ENCODE measurements around the gene UBR4.
A peak's percentile ranks its signal among the peaks of the same experiment; 100 is the strongest.

UBR4 gene

DNA sequence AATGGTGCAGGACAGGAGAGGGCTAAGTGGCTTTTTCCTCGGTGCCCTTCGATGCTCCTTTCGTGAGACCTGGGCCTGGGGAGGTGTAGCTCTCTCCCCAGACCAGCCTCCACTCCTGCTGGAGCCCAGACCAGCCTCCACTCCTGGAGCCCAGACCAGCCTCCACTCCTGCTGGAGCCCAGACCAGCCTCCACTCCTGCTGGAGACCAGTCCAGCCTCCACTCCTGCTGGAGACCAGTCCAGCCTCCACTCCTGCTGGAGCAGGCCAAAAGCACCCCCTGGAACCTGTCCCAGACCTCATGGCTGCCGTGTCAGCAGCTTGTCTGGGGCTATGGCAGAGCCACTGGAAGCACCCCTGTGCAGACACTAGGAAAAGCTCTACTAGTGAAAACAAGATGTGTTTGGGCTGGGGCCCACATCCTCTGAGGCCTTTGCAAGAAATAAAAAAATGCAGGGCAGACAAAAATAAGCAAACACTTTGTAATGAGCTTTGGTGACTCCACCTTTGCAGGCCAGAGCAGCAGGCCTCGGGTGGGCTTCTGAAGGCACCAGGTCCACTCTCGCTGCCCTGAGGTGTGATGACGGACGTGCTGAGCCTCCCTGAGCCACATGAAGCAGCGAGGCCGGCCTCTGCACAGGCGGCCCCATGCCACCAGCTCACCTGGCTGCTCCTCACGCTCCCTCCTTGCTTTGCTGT is 137.6 kb downstream of the UBR4 start:
- no peak for DNase-seq (ENCODE audit: low read depth)

DNA sequence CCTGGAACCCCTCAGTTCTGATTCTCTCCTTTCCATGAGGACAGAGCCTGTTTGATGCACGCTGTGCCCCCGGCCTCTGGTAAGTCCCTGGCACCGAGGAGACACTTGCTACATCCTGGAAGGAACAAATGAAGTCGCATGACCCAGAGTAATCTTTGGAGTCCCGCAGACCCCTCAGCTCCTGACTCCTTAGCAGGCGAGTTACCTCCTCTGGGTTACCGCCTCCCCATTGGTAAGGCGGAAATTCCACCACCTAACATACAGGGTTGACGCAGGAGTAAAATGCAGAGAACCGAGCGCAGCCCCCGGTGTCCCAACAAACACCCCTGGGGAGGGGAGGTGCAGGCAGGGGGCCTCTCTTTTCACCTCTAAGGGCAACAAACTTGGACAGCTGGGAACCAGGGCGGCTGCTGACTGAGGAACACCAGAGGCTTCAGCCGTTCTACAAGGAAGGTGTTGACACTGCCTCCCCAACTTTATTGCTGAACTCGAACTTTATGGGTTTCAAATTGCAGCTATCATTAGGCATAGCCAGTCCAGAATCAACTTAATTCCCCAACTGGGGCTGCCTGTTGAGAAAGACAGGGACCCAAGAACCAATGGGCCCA is 138.3 kb downstream of the UBR4 start:
- DNase-seq (ENCODE audit: low read depth), result no peak

DNA sequence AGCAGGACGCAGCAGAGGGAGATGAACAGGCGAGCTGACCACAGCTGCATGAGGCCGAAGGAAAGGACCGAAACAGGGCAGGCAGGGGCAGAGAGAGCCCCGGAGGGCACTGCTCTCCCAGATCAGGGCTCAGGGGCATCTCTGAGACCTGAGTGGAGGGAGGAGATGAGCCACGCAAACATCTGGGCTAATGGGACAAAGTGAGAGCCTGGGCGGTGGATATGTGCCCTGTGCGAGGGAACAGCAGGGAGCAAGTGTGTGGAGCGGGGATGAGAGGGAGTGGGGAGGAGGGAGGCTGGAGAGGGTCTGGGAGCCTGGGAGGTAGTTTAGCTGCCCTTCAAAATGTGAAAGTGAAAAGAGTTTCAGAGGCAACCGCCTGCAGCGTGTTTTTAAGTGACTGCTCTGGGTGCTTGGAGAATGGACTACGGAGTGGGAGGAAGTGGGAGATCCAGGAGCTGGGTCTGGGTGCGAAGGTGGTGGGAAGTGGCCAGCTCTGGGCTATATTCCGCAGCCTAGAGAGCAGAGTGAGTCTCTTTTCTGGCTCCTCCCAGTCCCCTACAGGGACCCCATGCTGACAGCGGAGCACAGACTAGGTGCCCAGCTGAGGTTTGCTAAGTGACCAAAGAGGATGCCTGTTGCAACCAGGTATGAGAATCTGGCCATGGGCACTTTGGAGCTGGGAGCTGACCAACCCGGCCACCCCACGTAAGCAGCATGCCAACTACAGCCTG is 139.0 kb downstream of the UBR4 start:
- no peak for DNase-seq (ENCODE audit: low read depth)

DNA sequence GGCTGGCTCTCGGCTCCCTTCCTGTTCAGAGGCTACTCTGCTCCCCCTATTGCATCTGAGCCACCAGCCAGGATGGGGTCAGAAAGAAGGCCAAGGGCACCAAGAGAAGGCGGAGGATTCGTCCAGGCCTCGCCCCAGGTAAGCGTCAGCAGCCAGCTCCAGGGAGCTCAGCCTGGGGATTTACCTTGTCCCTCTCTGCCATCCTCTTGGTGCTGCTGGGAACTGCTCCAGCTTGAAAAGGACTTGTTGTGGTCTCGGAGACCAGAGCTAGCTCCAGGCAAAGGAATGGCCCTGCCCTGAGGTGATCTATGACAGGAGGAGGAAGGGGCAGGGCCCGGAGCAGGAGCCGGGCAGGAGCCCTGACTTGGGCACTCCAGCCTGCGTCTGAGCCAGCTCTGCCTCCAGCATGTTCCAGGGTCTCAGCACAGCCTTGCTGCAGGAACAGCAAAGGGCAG is 139.8 kb downstream of the UBR4 start:
- DNase-seq (ENCODE audit: low read depth), result no peak

DNA sequence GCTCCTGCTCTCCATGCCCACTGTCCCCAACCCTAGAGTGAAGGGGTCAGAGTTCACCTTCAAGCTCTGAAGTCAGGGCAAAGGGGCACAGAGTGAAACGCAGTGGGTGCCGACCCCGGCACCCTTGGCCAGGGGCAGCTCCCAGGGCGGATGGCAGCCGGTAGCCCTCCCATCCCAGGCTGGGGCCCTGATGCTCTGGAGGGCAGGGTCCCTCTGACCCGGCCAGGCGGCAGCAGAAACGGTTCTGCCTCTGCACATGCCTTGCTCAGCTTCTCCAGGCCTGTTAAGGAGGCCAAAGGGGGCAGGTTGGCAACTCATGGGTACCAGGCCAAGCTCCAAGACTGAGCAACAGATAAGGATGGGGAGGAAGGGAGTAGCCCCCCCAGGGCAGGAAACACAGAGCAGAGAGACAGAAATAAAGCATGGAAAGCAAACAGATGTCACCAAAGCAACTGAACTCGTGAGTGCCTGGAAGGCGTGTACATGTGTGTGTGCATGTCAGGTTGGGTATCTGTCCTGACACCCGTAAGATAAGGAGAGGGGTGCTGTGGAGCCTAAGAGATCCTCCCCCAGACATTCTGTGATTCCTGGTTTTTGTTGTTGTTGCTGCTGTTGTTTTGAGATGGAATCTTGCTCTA is 141.3 kb downstream of the UBR4 start:
- DNase-seq (ENCODE audit: low read depth), result no peak

DNA sequence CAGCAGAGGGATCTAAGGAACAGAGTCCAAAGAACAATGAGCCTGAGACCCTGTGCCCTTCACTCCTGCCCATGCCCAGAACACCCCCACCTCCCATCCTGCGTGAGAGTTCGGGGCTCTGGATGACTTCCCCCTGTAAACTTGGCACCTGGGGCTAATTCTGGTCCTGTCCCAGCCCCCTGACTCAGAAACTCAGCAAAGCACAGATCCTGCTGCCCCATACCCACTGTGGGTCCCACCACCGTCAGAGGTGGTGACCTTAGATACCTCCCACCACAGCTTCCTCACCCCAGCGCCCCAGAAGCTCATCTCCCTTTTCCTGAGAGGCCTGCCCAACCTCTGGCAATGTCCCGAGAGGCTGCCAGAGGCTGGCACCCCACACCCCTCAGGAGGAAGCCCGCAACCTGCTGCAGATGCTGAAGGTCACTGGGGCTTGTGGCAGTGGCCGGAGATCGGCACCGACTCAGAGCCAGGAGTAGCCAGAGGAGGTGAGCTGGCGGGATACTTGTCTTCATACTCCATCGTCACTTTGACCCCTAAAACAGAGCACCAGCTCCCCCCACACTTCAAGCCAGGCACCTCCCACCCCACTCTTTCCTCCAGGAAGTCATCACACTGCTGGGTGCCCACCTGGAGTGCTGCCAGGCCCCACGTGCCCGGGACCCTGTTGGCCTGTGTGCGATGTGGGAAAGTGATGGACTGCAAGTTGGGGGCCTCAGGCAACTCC is 142.0 kb downstream of the UBR4 start:
- DNase-seq (ENCODE audit: low read depth), result peak; percentile 17

DNA sequence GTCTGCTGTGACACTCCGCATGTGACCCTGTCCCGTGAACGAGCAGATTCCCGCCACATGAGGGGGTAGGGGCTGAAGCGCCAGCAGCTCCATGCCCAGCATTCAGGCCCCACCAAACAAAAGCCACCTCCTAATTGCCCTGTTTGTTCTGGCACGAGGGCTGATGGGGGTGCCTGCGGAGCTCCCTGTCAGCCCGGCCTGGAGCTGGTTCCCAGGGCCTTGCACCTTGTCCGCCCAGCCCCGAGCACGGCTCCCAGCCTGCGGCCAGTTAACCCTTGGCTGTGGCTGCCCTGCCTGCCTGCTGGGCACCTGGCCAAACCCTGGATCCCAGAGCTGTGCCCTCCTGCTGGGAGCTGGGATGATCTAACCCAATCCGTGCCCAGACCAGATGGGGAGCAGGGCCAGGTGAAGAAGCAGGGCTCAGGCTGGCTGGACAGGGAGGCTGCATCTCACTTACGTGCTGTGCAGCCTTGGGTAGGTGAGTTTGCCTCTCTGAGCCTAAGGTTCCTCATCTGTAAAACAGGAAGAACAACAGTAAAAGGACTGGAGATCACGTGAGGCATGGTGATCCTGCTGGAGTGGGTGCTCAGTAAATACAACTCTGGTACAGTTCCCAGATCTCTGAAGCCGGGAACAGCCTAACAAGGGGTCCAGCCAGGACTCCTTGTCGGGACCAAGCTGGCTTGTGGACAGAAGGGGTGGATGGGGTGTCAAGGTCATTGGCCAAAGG is 142.7 kb downstream of the UBR4 start:
- DNase-seq (ENCODE audit: low read depth), result no peak

DNA sequence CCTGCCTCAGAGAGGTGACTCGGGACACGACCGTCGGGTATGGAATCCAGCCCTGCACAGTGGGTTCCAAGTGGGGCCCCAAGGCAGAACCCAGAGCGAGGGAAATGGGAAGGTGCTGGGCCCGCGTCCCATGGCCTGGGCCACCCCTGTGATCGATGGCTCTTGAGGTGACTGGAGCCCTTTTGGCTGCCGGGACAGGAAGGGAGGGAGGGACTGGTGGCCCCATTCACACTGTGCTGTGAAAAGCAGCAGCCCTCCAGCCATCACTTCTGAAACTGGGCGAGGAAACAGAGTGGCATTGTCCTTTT is 143.2 kb downstream of the UBR4 start:
- DNase-seq (ENCODE audit: low read depth), result no peak

DNA sequence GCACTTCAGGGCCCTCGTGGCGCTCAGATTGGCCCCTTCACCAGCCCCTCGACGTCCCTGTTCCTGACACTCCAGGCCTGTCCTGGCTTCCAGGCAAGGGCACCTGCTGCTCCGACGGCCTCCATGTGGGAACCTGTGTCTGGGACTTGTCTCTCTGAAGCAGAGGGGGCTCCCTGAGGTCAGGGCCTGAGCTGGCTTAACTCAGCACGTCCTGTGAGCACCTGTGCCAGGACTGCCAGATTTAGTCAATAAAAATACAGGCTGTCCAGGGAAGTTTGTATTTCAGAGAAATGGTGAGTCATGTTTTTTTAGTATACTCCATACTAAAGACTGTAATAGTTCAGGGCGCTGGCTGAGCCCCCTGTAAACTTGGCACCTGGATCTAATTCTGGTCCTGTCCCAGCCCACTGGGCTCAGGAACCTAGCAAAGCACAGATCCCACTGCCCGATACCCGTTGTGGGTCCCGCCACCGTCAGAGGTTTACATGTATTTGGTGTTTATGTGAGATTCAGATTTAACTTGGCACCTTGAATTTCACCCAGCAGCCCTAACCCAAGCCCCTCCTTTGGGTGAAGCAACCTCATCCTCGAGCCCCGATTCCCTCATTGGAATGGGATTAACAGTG is 143.7 kb downstream of the UBR4 start:
- DNase-seq (ENCODE audit: low read depth), result peak; percentile 42

DNA sequence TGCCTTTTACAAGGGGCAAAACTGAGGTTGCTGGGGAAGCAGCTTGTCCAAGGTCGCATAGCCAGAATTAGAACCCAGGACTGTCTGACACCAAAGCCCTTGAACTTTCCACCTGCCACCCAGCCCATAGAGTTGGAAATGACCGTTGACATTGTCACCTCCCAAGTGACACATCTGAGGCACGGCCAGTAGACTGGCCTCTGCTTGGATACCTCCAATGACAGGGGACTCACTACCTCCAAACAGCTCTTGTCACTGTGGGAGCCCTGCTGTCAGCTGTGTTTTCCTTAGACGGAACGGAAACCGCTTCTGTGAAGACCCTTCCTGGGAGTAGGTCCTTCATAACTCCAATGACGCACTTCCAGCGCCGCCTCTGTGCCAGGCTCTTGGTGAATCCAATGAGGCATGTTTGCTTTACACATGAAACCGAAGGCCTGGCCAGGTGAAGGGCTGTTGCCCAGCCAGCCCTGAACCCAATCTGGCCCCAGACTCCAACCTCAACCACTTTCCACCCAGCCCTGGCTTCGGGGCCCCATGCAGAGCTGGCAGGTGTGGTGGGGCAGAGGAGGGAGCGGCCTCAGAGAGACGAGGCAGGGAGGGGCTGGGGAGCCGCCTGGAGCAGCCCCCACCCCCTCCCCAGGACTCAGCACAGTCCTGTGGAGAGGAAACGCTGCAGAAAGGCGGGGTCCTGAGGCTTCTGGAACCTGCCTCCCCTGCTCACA is 144.4 kb downstream of the UBR4 start:
- DNase-seq (ENCODE audit: low read depth), result no peak

DNA sequence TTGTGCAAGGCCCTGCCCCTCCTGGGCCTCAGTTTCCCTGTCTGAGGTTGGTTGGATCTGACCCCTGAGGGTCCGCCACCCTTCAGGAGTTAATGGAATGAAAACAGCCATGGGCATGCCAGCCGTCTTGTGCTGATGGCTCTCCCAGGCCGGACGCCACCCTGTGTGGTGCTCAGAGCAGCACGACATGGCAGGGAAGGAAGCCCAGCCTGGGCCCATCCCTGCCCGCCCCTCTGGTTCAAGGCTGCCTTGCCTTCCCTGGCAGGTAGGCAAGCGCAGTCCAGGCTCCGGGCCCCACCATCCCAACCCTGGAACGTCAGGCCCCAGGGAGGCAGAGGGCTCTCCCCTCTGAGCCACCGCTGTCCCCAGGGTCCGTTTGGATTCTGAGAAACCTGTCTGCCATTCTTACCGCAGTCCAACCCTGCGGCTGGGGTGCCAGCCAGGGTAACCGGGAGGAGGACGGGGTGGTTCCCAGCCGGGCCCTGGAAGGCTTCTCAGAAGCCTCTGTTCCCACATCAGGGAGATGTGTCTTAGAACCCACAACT is 145.1 kb downstream of the UBR4 start:
- DNase-seq (ENCODE audit: low read depth), result no peak

DNA sequence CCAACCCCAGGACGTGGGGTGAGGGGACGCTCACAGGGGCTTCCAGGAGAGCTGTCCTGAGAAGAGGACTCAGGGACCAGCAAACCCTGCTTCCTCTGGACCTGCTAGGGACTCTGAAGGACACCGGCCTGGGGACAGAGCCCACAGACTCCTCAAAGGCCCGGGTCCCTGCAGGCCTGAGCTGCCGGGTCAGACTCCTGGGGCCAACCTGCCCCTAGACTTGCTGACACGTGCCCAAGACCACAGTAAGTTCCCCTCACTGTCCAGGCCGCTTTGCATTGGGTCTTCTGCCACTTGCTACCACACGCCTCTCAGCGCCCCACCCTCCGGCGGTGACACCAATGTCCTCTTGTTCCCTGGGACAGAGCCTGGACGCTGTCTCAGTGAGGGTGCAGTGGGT is 146.9 kb downstream of the UBR4 start:
- DNase-seq (ENCODE audit: low read depth), result no peak

DNA sequence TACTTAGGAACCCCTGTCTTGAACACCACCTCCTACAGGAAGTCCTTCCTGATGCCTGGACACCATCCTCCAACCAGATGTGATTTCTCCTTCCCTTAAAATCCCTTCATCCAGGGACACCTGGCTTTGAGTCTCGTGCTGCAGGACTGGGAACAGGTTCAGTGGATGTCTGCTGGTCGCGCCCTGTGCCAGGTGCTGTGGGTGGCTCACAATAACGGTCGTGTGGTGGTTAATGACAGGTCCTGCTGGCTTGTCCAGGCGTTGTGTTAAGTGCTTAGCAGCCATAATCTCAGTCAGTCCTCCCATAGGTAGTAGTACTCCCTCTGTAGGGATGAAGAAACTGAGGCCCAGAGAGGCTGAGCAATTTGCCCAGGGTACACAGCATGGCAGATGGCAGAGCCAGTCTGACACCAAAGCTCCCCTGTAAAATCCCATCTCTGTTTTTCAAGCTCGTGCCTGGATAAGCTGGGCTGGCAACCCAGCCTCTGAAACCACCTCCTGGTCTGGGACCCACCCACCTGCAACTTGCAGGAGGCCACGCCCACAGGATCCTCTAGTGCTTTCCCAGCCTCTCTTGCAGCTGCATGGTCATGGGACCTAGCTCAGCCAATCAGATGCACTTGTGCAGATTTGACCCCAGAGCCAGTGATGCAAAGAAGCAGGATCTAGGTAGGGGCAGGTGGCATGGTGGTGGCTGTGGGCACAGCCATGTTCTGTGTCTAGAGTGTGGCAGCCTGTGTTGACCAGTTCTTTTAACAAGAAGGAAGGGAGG is 147.6 kb downstream of the UBR4 start:
- no peak for DNase-seq (ENCODE audit: low read depth)

DNA sequence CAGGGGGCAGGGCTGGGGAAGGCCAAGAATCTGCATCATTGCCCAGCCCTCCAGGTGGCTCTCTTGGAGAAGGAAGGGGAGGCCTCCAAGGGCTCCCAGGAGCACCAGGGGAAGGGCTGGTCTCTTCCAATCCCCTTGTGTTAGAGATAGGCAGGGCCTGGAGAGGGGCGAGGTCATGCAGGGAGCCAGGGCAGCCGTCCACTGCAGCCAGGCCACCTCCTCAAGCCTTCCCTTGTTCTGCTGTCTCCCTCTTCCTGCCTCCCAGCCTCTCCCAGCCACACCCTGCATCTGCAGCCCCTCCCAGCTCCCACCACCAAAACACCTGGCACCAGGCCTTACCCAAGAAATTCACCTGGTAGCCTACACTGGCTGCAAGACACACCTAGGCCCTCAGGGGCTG is 148.3 kb downstream of the UBR4 start:
- no peak for DNase-seq (ENCODE audit: low read depth)

DNA sequence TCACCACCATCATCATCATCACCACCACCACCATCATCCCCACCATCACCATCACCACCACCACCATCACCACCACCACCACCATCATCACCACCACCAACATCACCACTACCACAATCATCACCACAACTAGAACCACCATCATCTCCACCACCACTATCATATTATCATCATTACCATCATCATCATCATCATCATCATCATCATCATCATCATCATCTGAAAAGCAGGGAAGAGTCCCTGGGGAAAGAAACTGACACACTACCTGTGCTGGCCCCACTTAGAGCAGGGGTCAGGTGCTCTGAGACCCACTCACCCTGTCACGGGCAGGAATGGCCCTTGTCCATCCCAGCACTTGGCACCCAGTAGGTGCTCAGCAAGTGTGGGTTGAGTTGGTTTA is 148.7 kb downstream of the UBR4 start:
- no peak for DNase-seq (ENCODE audit: low read depth)

DNA sequence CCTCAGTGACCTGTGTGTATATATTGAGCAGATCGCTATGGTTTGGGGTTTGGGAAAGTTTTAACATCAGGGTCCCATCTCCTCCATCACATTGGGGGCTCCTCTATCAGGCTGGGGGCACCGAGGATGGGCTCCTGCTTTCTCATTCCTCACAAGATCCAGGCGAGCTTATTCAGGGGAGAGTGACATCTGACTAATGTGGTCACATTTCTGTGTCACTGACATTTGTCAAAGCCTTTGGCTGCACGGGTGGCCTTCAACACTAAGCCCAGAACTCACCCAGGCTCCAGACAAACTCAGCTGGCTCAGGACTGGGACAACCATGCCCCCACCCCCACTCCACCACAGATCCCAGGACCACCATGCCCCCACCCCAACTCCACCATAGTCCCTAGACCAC is 150.3 kb downstream of the UBR4 start:
- no peak for DNase-seq (ENCODE audit: low read depth)

DNA sequence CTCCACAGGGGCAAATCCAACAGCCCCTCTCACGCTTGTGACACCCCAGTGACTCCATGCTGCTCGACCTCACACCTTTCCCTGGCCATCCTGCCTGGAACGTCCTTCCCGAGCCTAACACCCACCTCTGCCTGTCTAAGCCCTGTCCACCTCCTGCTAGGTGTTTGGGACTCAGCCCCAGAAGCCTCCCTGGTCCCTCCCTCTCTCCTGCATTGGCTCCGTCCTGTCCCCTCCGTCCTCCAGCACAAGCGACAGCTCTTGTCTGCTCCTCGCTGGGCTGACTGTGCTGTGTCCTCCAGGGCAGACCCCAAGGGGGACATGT is 151.6 kb downstream of the UBR4 start:
- no peak for DNase-seq (ENCODE audit: low read depth)

DNA sequence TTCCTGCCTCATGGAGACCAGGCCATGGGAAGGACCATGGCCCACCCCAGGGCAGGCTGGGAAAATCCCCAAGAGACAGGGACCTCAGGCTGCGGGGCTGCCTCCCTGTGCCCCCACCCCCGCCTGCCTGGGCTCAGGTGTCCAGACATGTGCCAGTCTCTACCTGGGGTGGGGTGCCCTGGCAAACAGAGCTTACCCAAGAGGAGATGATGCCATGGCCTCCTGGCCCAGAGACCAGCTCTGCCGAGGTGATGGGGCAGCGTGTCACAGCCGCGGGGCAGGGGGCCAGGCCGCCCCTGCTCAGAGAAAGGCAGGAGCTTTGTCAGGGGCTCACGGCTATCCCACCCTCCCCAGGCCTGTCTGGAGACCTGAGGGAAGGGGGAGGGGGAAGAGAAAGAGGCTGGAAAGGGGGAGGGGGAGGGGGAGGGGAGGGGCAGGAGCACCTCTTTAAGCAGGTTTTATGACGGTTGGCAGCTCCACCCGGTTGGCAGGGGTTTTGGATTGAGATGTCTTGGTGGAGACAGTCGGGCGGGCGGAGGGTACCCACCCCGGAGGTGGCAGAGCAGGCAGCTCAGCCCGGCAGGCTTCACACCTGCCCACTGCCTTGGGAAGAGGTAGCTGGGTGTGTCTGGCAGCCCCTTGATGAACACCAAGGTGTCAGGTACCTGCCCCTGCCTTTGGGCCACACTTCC is 152.1 kb downstream of the UBR4 start:
- DNase-seq (ENCODE audit: low read depth), result no peak

DNA sequence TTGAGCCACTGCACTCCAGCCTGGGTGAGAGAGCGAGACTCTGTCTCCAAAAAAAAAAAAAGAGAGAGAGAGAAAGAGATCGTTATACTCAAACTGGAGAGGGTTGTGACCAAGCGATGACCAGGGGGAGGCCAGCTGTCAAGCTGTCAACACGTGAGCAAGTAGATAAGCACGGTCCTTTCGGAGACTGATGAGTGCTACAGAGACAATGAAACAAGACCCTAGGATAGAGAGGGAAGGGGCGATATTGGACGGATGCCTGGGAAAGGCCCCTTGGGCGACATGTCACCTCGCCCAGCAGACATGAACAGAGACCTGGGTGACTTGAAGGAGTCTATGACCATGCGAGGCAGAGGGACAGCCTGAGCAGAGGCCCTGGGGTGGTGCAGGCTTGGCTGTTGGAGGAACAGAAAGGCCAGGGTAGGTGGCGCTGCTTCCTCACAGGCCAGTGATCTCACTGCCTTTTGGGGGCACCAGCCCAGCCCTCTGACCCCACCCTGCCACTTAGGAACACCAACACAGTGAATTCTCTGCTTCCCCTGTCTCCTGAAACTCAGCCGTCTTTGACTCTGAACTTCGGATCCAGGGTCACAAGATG is 152.8 kb downstream of the UBR4 start:
- DNase-seq (ENCODE audit: low read depth), result no peak
